Activated T-helper 2 cell treated with anti-CD3 and anti-CD28 coated beads, Interferon-gamma antibody, Interleukin-2, Interleukin-4, amounts not matched to agents 10 μg/mL and 5 μg/mL and 100 μg/mL, durations not matched to agents 14 hours and 24 hours and 36 hours (primary cell): ENCODE data around the gene CACNG8. TPM values are rescaled to one million over a fixed set of nuclear protein-coding genes. Genes with fewer than 3 reads are reported as not detected.

ENCODE experiments used
- DNase-seq: peaks from one replicate; pipeline ENCODE4 v3.0.0; 2021; ENCODE audit warnings: low spot score
- H3K27ac Mint-ChIP-seq: one replicate; pipeline ENCODE4 v1.8.0; 2021; ENCODE audit warnings: mixed read lengths
- H3K27me3 Mint-ChIP-seq: one replicate; pipeline ENCODE4 v1.8.0; 2021; ENCODE audit warnings: low read depth, mixed read lengths
- H3K36me3 Mint-ChIP-seq: one replicate; pipeline ENCODE4 v1.8.0; 2021; ENCODE audit warnings: low read depth, mixed read lengths
- H3K4me1 Mint-ChIP-seq: one replicate; pipeline ENCODE4 v1.8.0; 2021; ENCODE audit warnings: low read depth, mixed read lengths
- H3K4me3 Mint-ChIP-seq: one replicate; pipeline ENCODE4 v1.8.0; 2021; ENCODE audit warnings: low read depth, mild to moderate bottlenecking, moderate library complexity, mixed read lengths
- H3K9me3 Mint-ChIP-seq: one replicate; pipeline ENCODE4 v1.8.0; 2021; ENCODE audit warnings: mixed read lengths
- intact Hi-C: fragments of 100-400 bp; cut with micrococcal nuclease; formaldehyde crosslinking; loops from one replicate; pipeline ENCODE4 v1.15.1; 2023
- total RNA-seq: library from RNA; stranded (reverse); gene quantifications from 2 replicates; pipeline ENCODE4 v1.2.3, GENCODE V29; 2022

The CACNG8 gene
- total RNA-seq, 1 donor from 2014 or later = not detected

DNA sequence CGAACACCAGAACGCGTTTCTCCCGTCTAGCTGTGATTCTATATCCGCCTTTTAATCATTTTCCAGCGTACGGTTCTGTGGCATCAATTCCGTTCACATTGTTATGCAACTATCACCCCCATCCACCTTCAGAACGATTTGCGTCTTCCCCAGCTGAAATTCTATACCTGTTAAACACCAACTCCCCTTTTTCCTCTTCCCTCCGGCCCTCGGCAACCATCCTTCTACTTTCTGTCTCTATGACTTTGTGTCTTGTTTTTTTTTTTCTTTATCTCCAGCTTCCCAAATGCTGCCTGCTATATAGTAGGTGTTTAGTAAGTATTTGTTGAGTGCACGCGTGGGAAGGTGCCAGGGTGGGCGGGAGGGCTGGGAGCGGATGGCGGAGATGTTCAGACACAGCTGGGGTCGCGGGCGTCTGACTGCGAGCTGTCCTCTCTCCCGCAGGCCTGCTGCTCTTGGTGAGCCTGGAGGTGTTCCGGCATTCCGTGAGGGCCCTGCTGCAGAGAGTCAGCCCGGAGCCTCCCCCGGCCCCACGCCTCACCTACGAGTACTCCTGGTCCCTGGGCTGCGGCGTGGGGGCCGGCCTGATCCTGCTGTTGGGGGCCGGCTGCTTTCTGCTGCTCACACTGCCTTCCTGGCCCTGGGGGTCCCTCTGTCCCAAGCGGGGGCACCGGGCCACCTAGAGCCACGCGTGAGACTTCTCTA lies 48.9 kb downstream of the CACNG8 start:
- Mint-ChIP-seq H3K4me3 (no peak overlapping the region), H3K27me3 (peaks cover 5% of the 10 kb centered on the region), H3K4me1 (peaks cover 3% of the 10 kb centered on the region), H3K27ac (no peak overlapping the region), H3K9me3 (no peaks in the 10 kb centered on the region), H3K36me3 (no peaks in the 10 kb centered on the region)
- intact Hi-C loops = no loop called here
- DNase-seq = no peak

- no peaks in the 10 kb centered on the region for H3K9me3 Mint-ChIP-seq
- no peak overlapping the region for H3K4me3 Mint-ChIP-seq
- no peak overlapping the region for H3K27ac Mint-ChIP-seq
- DNase-seq = no peak
- intact Hi-C loops = no loop called here
- peaks cover 7% of the 10 kb centered on the region for H3K27me3 Mint-ChIP-seq
- no peaks in the 10 kb centered on the region for H3K36me3 Mint-ChIP-seq
- H3K4me1 Mint-ChIP-seq = peaks cover 4% of the 10 kb centered on the region
These were observed 51.1 kb downstream of the CACNG8 start for GRCh38 chr19:54013866-54014265.

DNA sequence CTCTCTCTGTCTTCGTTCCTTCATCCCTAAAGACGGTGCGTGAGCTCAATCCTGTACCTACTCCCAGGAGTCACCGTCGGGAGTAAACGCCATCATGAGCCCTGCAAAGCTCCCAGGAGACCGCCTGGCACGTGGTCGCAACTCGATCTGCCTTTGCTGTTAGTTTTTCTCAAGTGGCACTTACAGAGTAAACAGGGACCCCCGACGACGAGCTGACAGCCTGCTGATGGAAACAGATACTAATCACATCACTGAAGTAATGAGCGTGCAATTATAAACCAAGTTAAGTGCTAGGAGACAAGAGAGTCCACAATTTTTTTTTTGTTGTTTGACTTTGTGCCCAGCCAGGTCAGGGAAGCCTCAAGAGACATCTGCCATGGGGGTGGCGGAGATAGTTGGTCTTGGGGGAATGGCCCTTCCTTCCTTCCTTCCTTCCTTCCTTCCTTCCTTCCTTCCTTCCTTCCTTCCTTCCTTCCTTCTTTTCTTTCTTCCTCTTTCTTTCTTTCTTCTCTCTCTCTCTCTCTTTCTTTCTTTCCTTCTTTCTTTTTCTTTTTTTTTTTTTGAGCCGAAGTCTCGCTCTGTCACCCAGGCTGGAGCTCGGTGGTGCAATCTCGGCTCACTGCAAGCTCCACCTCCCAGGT lies 52.3 kb downstream of the CACNG8 start:
- Mint-ChIP-seq H3K27ac (no peak overlapping the region), H3K9me3 (no peaks in the 10 kb centered on the region), H3K4me3 (no peak overlapping the region), H3K36me3 (no peaks in the 10 kb centered on the region), H3K27me3 (peaks cover 7% of the 10 kb centered on the region), H3K4me1 (peaks cover 6% of the 10 kb centered on the region)
- intact Hi-C loops = no loop called here
- no peak for DNase-seq

- intact Hi-C loops = no loop called here
- Mint-ChIP-seq H3K36me3 (no peaks in the 10 kb centered on the region), H3K9me3 (no peaks in the 10 kb centered on the region), H3K27me3 (peaks cover 4% of the 10 kb centered on the region), H3K4me1 (peaks cover 14% of the 10 kb centered on the region), H3K4me3 (no peak overlapping the region), H3K27ac (no peak overlapping the region)
- no peak for DNase-seq
These were observed 54.5 kb downstream of the CACNG8 start for GRCh38 chr19:54017261-54017660.

DNA sequence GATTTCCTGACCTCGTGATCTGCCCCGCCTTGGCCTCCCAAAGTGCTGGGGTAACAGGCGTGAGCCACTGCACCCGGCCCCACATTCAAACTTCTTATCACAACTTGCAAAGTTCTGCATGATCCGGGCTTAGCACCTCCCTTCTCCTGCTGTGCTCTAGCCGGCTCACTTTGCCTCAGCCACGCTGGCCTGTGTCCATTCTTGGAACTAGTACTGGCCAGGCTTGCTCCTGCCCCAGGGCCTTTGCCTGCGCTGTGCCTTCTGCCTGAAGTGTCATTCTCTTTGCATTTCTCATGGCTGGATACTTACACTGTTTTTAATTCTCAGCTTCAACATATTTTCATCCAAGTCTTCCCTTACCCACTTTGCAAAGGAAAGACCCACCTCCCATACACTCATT lies 58.6 kb downstream of the CACNG8 start:
- peaks cover 6% of the 10 kb centered on the region for H3K27me3 Mint-ChIP-seq
- no peaks in the 10 kb centered on the region for H3K36me3 Mint-ChIP-seq
- no peaks in the 10 kb centered on the region for H3K9me3 Mint-ChIP-seq
- no peak overlapping the region for H3K4me3 Mint-ChIP-seq
- no peak for DNase-seq
- H3K27ac Mint-ChIP-seq = no peak overlapping the region
- peaks cover 16% of the 10 kb centered on the region for H3K4me1 Mint-ChIP-seq
- intact Hi-C loops = loop anchor here (10.0 kb wide), 2 partner anchors 47 to 827 kb away; partner anchors contain the start of gene ZNF665

DNA sequence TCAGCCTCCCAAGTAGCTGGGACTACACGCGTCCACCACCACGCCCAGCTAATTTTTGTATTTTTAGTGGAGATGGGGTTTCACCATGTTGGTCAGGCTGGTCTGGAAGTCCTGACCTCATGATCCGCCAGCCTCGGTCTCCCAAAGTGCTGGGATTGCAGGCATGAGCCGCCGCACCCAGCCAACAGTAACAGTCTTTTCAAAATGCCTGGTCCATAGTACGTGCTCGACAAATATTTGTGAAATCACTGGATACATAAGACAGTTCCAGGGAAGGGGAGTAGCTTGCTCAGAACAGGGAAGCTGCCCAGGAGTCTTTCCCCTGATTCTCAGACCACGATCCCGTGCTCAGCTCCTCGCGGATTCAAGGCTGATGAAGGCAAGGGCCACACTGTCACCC lies 59.2 kb downstream of the CACNG8 start:
- no peaks in the 10 kb centered on the region for H3K36me3 Mint-ChIP-seq
- H3K4me1 Mint-ChIP-seq = peaks cover 16% of the 10 kb centered on the region
- H3K4me3 Mint-ChIP-seq = no peak overlapping the region
- H3K27me3 Mint-ChIP-seq = peaks cover 6% of the 10 kb centered on the region
- DNase-seq = no peak
- intact Hi-C loops = loop anchor here (10.0 kb wide), 2 partner anchors 47 to 827 kb away; partner anchors contain the start of gene ZNF665
- H3K9me3 Mint-ChIP-seq = no peaks in the 10 kb centered on the region
- no peak overlapping the region for H3K27ac Mint-ChIP-seq

DNA sequence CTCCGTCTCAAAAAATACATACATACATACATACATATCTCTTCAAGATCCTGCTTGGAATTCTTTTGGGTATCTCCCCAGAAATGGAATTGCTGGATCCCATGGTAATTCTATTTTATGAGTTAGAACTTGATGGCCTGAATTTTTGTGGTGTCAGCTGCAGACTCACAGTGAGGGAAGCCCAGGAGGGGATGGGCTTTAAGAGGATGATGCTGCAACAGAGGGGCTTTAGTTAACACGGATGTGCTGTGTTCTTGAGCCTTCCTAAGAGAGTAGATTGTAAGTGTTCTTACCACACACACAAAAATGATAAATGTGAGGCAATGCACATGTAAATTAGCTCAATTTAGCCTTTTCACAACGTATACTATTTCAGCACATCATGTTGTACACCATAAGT lies 60.5 kb downstream of the CACNG8 start:
- H3K4me3 Mint-ChIP-seq = no peak overlapping the region

DNA sequence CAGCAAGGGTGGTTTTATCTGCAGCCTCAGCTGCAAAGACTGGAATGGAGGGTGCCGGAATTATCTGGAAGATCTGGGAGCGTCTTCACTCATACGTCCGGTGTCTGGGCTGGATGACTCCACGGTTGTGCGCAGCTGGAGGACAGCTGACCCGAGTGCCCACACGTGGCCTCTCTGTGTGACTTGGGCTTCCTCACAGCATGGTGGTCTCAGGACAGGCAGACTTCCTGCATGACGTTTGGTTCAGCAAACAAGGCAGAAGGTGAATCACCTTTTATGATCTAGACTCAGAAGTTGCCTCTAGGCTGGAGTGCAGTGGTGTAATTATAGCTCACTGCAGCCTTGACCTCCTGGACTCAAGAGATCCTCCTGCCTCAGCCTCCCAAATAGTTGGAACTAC lies 61.9 kb downstream of the CACNG8 start:
- intact Hi-C loops = loop anchor here (1.0 to 10.0 kb wide), 4 partner anchors 50 to 830 kb away; partner anchors contain the start of gene ZNF665
- no peaks in the 10 kb centered on the region for H3K9me3 Mint-ChIP-seq
- H3K27ac Mint-ChIP-seq = no peak overlapping the region
- H3K4me1 Mint-ChIP-seq = peaks cover 12% of the 10 kb centered on the region
- H3K4me3 Mint-ChIP-seq = no peak overlapping the region
- H3K27me3 Mint-ChIP-seq = peaks cover 4% of the 10 kb centered on the region
- DNase-seq = no peak
- no peaks in the 10 kb centered on the region for H3K36me3 Mint-ChIP-seq

More for the DNA sequence above, 60.5 kb downstream of the CACNG8 start:
- Mint-ChIP-seq H3K4me1 (peaks cover 16% of the 10 kb centered on the region), H3K27ac (no peak overlapping the region), H3K9me3 (no peaks in the 10 kb centered on the region), H3K36me3 (no peaks in the 10 kb centered on the region), H3K27me3 (peaks cover 4% of the 10 kb centered on the region)
- DNase-seq = no peak
- intact Hi-C loops = loop anchor here (10.0 kb wide), 2 partner anchors 48 to 828 kb away; partner anchors contain the start of gene ZNF665

DNA sequence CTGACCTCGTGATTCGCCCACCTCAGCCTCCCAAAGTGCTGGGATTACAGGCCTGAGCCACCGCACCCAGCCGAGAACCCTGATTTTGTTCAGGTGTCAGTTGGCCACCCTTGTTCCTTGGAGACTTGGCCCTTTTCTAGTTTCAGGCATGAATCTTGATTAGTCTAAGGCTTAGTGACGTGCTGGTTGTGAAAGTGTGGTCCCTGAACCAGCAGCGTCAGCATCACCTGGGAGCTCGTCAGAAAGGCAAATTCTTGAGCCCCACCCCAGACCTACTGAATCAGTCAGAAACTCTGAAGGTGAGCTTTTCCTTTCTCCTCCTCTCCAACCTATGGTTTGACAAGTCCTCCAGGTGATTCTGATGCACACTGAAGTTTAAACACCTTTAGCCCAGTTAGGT lies 63.9 kb downstream of the CACNG8 start:
- peaks cover 8% of the 10 kb centered on the region for H3K27me3 Mint-ChIP-seq
- intact Hi-C loops = loop anchor here (10.0 kb wide), 2 partner anchors 52 to 832 kb away; partner anchors contain the start of gene ZNF665
- no peaks in the 10 kb centered on the region for H3K9me3 Mint-ChIP-seq
- H3K27ac Mint-ChIP-seq = no peak overlapping the region
- no peak for DNase-seq
- peaks cover 4% of the 10 kb centered on the region for H3K4me1 Mint-ChIP-seq
- H3K36me3 Mint-ChIP-seq = no peaks in the 10 kb centered on the region
- H3K4me3 Mint-ChIP-seq = no peak overlapping the region

- no peaks in the 10 kb centered on the region for H3K36me3 Mint-ChIP-seq
- DNase-seq = no peak
- H3K9me3 Mint-ChIP-seq = no peaks in the 10 kb centered on the region
- H3K4me3 Mint-ChIP-seq = no peak overlapping the region
- H3K27ac Mint-ChIP-seq = no peak overlapping the region
- peaks cover 2% of the 10 kb centered on the region for H3K4me1 Mint-ChIP-seq
- intact Hi-C loops = loop anchor here (10.0 kb wide), 2 partner anchors 54 to 834 kb away; partner anchors contain the start of gene ZNF665
- peaks cover 4% of the 10 kb centered on the region for H3K27me3 Mint-ChIP-seq
These were observed 66.6 kb downstream of the CACNG8 start for GRCh38 chr19:54029301-54029700.

DNA sequence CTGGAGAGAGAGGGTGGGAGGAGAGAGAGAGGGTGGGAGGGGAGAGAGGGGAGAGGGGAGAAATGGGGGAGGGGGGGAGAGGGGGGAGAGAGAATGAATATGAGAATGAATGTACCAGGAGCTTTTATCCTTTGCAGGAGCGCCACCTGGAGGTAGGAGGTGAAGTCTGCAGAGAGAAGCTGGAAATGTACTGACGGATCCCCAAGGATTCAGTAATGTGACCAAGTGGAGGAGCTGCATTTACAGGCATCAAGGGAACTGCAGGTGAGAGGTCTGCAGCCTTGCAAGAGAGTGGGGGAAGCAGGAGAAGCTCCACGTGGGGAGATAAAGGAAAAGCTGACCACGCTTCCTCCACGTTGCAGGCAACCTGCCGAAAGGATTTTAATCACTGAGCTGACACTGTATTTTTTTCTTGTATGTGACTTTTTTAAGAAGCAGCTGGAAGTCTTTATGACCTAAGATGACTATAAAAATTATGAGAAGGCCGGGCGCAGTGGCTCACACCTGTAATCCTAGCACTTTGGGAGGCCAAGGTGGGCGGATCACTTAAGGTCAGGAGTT lies 67.3 kb downstream of the CACNG8 start:
- no peaks in the 10 kb centered on the region for H3K36me3 Mint-ChIP-seq
- H3K4me1 Mint-ChIP-seq = peaks cover 2% of the 10 kb centered on the region
- peaks cover 4% of the 10 kb centered on the region for H3K27me3 Mint-ChIP-seq
- H3K9me3 Mint-ChIP-seq = no peaks in the 10 kb centered on the region
- no peak overlapping the region for H3K27ac Mint-ChIP-seq
- DNase-seq = peak; percentile 31
- intact Hi-C loops = loop anchor here (5.0 to 10.0 kb wide), 3 partner anchors 55 to 835 kb away; partner anchors contain the start of gene ZNF665
- no peak overlapping the region for H3K4me3 Mint-ChIP-seq

- intact Hi-C loops = loop anchor here (5.0 kb wide), 1 partner anchor 239 kb away; no protein-coding TSS in a partner anchor
- no peak for DNase-seq
- H3K4me1 Mint-ChIP-seq = peaks cover 2% of the 10 kb centered on the region
- H3K36me3 Mint-ChIP-seq = no peaks in the 10 kb centered on the region
- no peak overlapping the region for H3K27ac Mint-ChIP-seq
- H3K4me3 Mint-ChIP-seq = no peak overlapping the region
- H3K9me3 Mint-ChIP-seq = no peaks in the 10 kb centered on the region
- peaks cover 4% of the 10 kb centered on the region for H3K27me3 Mint-ChIP-seq
These were observed 68.3 kb downstream of the CACNG8 start for GRCh38 chr19:54030895-54031586.
